PC-9 (cell line): ENCODE results near the gene CPNE4. TPM values are rescaled to one million over a fixed set of nuclear protein-coding genes. Genes with fewer than 3 reads are reported as not detected.

Experiments
- BruUV-seq: library from RNA; stranded (reverse); fragments of 400-500 nt; replicated peaks from 2 replicates; lab custom pipeline; 2021; lab: Mats Ljungman, UMichigan
- CTCF ChIA-PET: fragments of 300-600 bp; sonication (Branson Sonifier 250); formaldehyde crosslinking; loops from one replicate; lab custom pipeline; 2022; ENCODE audit warnings: antibody characterized with exemption; lab: Charles Lee
- POLR2A ChIA-PET: fragments of 300-600 bp; sonication (Branson Sonifier 250); formaldehyde crosslinking; loops from one replicate; lab custom pipeline; 2022; ENCODE audit warnings: antibody characterized with exemption; ENCODE audit not compliant: unreplicated experiment; lab: Charles Lee
- DNase-seq, 2 experiments: peaks; one replicate each; pipeline versions ENCODE4 v3.0.0 to v3.0.0-alpha.2; 2015 to 2022; ENCODE audit warnings: mixed read lengths in 1 of 2
- H2AFZ ChIP-seq: fragments of 200-600 bp; sonication (generic); 2 replicates; pipeline ENCODE4 v1.8.1; 2017; ENCODE audit warnings: antibody characterized with exemption
- H3F3A ChIP-seq: fragments of 200-600 bp; sonication (generic); 2 replicates; pipeline ENCODE4 v1.8.1; 2017; ENCODE audit warnings: antibody characterized with exemption, mild to moderate bottlenecking, low read depth; ENCODE audit not compliant: insufficient read depth
- H3K27ac ChIP-seq: fragments of 200-600 bp; sonication (generic); 2 replicates; pipeline ENCODE4 v1.6.1; 2016; ENCODE audit warnings: mixed run types
- H3K27me3 ChIP-seq: fragments of 200-600 bp; sonication (generic); 2 replicates; pipeline ENCODE4 v1.6.1; 2016; ENCODE audit warnings: low read depth, mixed run types; ENCODE audit not compliant: insufficient read depth
- H3K36me3 ChIP-seq: fragments of 200-600 bp; sonication (generic); 2 replicates; pipeline ENCODE4 v1.6.1; 2016; ENCODE audit warnings: low read depth, mixed run types
- H3K4me1 ChIP-seq: fragments of 200-600 bp; sonication (generic); replicated peaks from 2 replicates; pipeline ENCODE4 v1.6.1; 2016; ENCODE audit warnings: mixed run types; ENCODE audit not compliant: insufficient read depth
- H3K4me2 ChIP-seq: fragments of 200-600 bp; sonication (generic); 2 replicates; pipeline ENCODE4 v1.6.1; 2017; ENCODE audit warnings: mixed run types
- H3K4me3 ChIP-seq: fragments of 200-600 bp; sonication (generic); 2 replicates; pipeline ENCODE4 v1.6.1; 2016; ENCODE audit warnings: mixed run types
- H3K79me2 ChIP-seq: fragments of 200-600 bp; sonication (generic); 2 replicates; pipeline ENCODE4 v1.6.1; 2017; ENCODE audit warnings: low read depth, mixed run types
- H3K9me2 ChIP-seq: fragments of 200-600 bp; sonication (generic); 2 replicates; pipeline ENCODE4 v1.8.1; 2017; ENCODE audit warnings: mild to moderate bottlenecking; ENCODE audit not compliant: insufficient read depth
- H3K9me3 ChIP-seq: fragments of 200-600 bp; sonication (generic); 2 replicates; pipeline ENCODE4 v1.8.1; 2016; ENCODE audit warnings: low read depth; ENCODE audit not compliant: insufficient read depth
- H4K20me1 ChIP-seq: fragments of 200-600 bp; sonication (generic); 2 replicates; pipeline ENCODE4 v1.8.1; 2017; ENCODE audit not compliant: insufficient read depth
- CTCF ChIP-seq: fragments of 200-600 bp; sonication (generic); conservative IDR thresholded peaks from 2 replicates; pipeline ENCODE4 v1.6.1; 2017; ENCODE audit warnings: mixed run types, antibody characterized with exemption, mild to moderate bottlenecking, moderate library complexity
- EZH2 ChIP-seq: fragments of 200-600 bp; sonication (generic); IDR thresholded peaks from 2 replicates; pipeline ENCODE4 v1.8.0; 2017; ENCODE audit warnings: antibody characterized with exemption, low read depth
- intact Hi-C: fragments of 100-400 bp; cut with micrococcal nuclease; formaldehyde crosslinking; loops from one replicate; pipeline ENCODE4 v1.10.0; 2022; ENCODE audit not compliant: unreplicated experiment
- total RNA-seq: library from RNA; stranded (reverse); gene quantifications from 2 replicates; pipeline ENCODE4 v1.2.3, GENCODE V29; 2021

The CPNE4 gene
- total RNA-seq, 1 experiment from 2014 or later, result 0.22 TPM

GRCh38 chr3:132016061-132017041, 18.5 kb downstream of the CPNE4 start:
- no peak for TF ChIP-seq EZH2
- TF ChIP-seq CTCF, result no peak
- no TSS peak for BruUV-seq
- Histone ChIP-seq H3K27ac (no peak overlapping the region), H3K4me1 (peaks cover 10% of the 10 kb centered on the region; the same call in 1 of the 2 replicates), H3K79me2 (no peaks in the 10 kb centered on the region), H3K9me3 (no peaks in the 10 kb centered on the region), H3K4me3 (no peak overlapping the region), H3K27me3 (no peaks in the 10 kb centered on the region), H3K36me3 (no peaks in the 10 kb centered on the region), H3K9me2 (no peaks in the 10 kb centered on the region), H3F3A (no peaks in the 10 kb centered on the region), H4K20me1 (no peaks in the 10 kb centered on the region), H2AFZ (no peak overlapping the region), H3K4me2 (0 out of 2 replicates have a peak overlapping the region, but pooled peaks have one; percentile 4)
- intact Hi-C loops, result no loop called here
- ChIA-PET CTCF (interaction anchor here (0.7 kb wide), 1 partner anchor 13 kb away, joined by 3 read pairs; no protein-coding TSS in a partner anchor), POLR2A (no interaction called here)
- no peak for DNase-seq

GRCh38 chr3:132014105-132014504, 20.7 kb downstream of the CPNE4 start:
- Histone ChIP-seq H3K79me2 (no peaks in the 10 kb centered on the region), H3K9me2 (no peaks in the 10 kb centered on the region), H3K4me1 (peaks cover 33% of the 10 kb centered on the region), H3K9me3 (no peaks in the 10 kb centered on the region), H2AFZ (no peak overlapping the region), H3K4me2 (no peak overlapping the region), H3K27me3 (no peaks in the 10 kb centered on the region), H4K20me1 (no peaks in the 10 kb centered on the region), H3K36me3 (no peaks in the 10 kb centered on the region), H3K27ac (no peak overlapping the region), H3F3A (peaks cover 11% of the 10 kb centered on the region; the same call in 1 of the 2 replicates), H3K4me3 (no peak overlapping the region)
- ChIA-PET POLR2A (no interaction called here), CTCF (no interaction called here)
- no TSS peak for BruUV-seq
- intact Hi-C loops, result no loop called here
- no peak for TF ChIP-seq CTCF
- no peak for DNase-seq

- no peaks in the 10 kb centered on the region for H3K27me3 ChIP-seq
- no peaks in the 10 kb centered on the region for H3K9me3 ChIP-seq
- intact Hi-C loops, result loop anchor here (2.0 to 10.0 kb wide), 2 partner anchors 20 to 336 kb away; no protein-coding TSS in a partner anchor
- peaks cover 12% of the 10 kb centered on the region; the same call in 1 of the 2 replicates for H3F3A ChIP-seq
- no peak for TF ChIP-seq CTCF
- TF ChIP-seq EZH2, result no peak
- DNase-seq, result peak in 1 of 2 experiments; percentile 37
- H4K20me1 ChIP-seq, result no peaks in the 10 kb centered on the region
- H3K79me2 ChIP-seq, result no peaks in the 10 kb centered on the region
- peaks cover 42% of the 10 kb centered on the region for H3K4me1 ChIP-seq
- no peak overlapping the region for H3K4me3 ChIP-seq
- peak overlapping the region; percentile 58; the same call in 1 of the 2 replicates for H3K27ac ChIP-seq
- BruUV-seq, result no TSS peak
- no peaks in the 10 kb centered on the region for H3K36me3 ChIP-seq
- ChIA-PET POLR2A (no interaction called here), CTCF (interaction anchor here (1.4 kb wide), 1 partner anchor 20 kb away, joined by 3 read pairs; no protein-coding TSS in a partner anchor)
- no peaks in the 10 kb centered on the region for H3K9me2 ChIP-seq
- H3K4me2 ChIP-seq, result peak overlapping the region; percentile 41
- no peak overlapping the region for H2AFZ ChIP-seq
Observed at GRCh38 chr3:132009241-132009640, 25.6 kb downstream of the CPNE4 start.
